ENCODE measurements around the gene TMX1. TPM values are rescaled to one million over a fixed set of nuclear protein-coding genes. Genes with fewer than 3 reads are reported as not detected.

TMX1 gene
- total and polyA plus RNA-seq, 2 experiments from 2014 or later, result 61.5 to 126 TPM

- no peak for TF ChIP-seq STAT1 (IDR thresholded peaks at IDR 0.05; ENCODE audit: unreplicated experiment)
- no peak for TF ChIP-seq REST (IDR thresholded peaks at IDR 0.05; ENCODE audit: unreplicated experiment)
- no peak for TF ChIP-seq EZH2 (IDR thresholded peaks at IDR 0.05; ENCODE audit: low read depth, unreplicated experiment)
- TF ChIP-seq CREB1 (CRISPR knock-in tag; IDR thresholded peaks at IDR 0.05; ENCODE audit: low read depth), result no peak
- no peak for TF ChIP-seq JUNB (IDR thresholded peaks at IDR 0.05; ENCODE audit: unreplicated experiment)
- TF ChIP-seq CTCF (conservative IDR thresholded peaks at IDR 0.05; ENCODE audit: low read depth in 2 of 2), result no peak
Measured at GRCh38 chr14:51304438-51304837, 64.4 kb downstream of the TMX1 start (continued).

- Histone ChIP-seq H3F3A (replicated peaks; ENCODE audit: low read depth) (no peaks in the 10 kb centered on the region), H3K4me2 (no peak overlapping the region), H3K79me2 (replicated peaks; ENCODE audit: insufficient read depth) (no peaks in the 10 kb centered on the region), H2AFZ (no peak overlapping the region), H3K4me1 (ENCODE audit: insufficient read depth) (peaks cover 15% of the 10 kb centered on the region), H3K9me2 (ENCODE audit: insufficient read depth) (peaks cover 3% of the 10 kb centered on the region; the same call in 1 of the 2 replicates), H4K20me1 (replicated peaks; ENCODE audit: insufficient read depth) (no peaks in the 10 kb centered on the region), H3K36me3 (ENCODE audit: insufficient read depth) (no peaks in the 10 kb centered on the region), H3K4me3 (no peak overlapping the region), H3K27me3 (ENCODE audit: insufficient read depth) (no peaks in the 10 kb centered on the region), H3K27ac (ENCODE audit: low read depth) (no peak overlapping the region)
- DNase-seq (ENCODE audit: low spot score) (no peak), ATAC-seq (no peak; the same call in 2 of the 3 replicates)
- Mint-ChIP-seq H3K4me3 (no peak overlapping the region), H3K27me3 (ENCODE audit: insufficient read depth, low read depth, poor library complexity) (peaks cover 1% of the 10 kb centered on the region), H3K9me3 (no peaks in the 10 kb centered on the region), H3K36me3 (ENCODE audit: low read depth) (no peaks in the 10 kb centered on the region), H3K4me1 (peaks cover 19% of the 10 kb centered on the region), H3K27ac (no peak overlapping the region)
- TF ChIP-seq ETS1 (IDR thresholded peaks at IDR 0.05) (no peak), CTCF (conservative IDR thresholded peaks at IDR 0.05; ENCODE audit: low read depth in 2 of 2) (no peak), STAT1 (IDR thresholded peaks at IDR 0.05; ENCODE audit: unreplicated experiment) (no peak), NANOG (IDR thresholded peaks at IDR 0.05; ENCODE audit: borderline replicate concordance) (no peak), ZNF331 (CRISPR knock-in tag; IDR thresholded peaks at IDR 0.05; ENCODE audit: low read depth) (no peak), POLR2AphosphoS5 (IDR thresholded peaks at IDR 0.05; ENCODE audit: low read depth) (no peak), CREB1 (CRISPR knock-in tag; IDR thresholded peaks at IDR 0.05; ENCODE audit: low read depth) (no peak), EZH2phosphoT487 (IDR thresholded peaks at IDR 0.05; ENCODE audit: unreplicated experiment) (no peak), JUNB (IDR thresholded peaks at IDR 0.05; ENCODE audit: unreplicated experiment) (no peak)
Measured at GRCh38 chr14:51304941-51305340, 64.9 kb downstream of the TMX1 start.

Measured in GM23338 (cell line).